ENCODE results near the gene RAB11FIP3.
"Not testable (repeated sequence)": the region's sequence is repeated elsewhere in the genome, so short reads cannot be mapped to it uniquely, and the experiment has no call there.

RAB11FIP3 gene

GRCh38 chr16:391885-392335 lies 33.5 kb upstream of the RAB11FIP3 start:
- DNase-seq (ENCODE audit: low read depth in 2 of 2), result peak; percentile 51 to 74

DNA sequence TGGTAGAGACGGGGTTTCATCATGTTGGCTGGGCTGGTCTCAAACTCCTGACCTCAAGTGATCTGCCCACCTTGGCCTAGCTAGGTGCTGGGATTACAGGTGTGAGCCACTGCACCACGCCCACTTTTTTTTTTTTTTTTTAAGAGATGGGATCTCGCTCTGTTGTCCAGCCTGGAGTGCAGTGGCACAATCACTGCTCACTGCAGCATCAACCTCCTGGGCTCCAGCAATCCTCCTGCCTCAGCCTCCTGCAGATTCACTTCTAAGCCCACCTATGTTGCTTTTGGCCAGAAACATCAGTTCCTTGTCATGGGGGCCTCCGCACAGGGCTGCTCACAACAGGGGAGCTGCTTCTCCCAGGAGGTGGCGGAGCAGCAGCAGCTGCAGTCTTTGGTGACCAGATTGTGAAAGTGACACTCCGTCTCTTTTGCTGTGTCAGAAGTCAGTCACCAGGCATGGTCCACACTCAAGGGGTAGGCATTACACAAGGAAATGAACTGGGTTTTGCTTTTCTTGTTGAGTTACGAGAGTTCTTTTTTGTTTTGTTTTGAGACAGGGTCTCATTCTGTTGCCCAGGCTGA lies 32.9 kb upstream of the RAB11FIP3 start:
- no peak for DNase-seq (ENCODE audit: low read depth in 2 of 2)

DNA sequence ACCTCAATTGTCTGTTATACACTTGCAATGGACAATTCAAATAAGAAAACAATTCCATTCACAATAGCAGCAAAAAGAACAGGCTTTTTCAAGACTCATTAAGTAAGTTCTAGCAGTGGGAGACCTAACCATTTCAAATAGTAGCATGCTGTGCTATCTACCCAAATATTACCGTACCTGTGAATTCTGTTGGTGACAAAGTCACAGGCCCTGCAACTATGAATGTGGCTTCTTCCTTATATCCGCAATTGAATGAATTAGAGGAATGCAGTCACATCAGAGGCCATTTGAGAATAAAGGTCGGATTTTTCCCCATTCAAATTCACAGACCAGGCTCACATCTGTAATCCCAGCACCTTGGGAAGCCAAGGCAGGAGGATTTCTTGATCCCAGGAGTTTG lies 29.2 kb upstream of the RAB11FIP3 start:
- DNase-seq (ENCODE audit: low read depth in 2 of 2), result no peak

GRCh38 chr16:396605-397004 lies 28.8 kb upstream of the RAB11FIP3 start:
- no peak for DNase-seq (ENCODE audit: low read depth in 2 of 2)

- DNase-seq (ENCODE audit: low read depth in 2 of 2), result no peak
Measured at GRCh38 chr16:397135-397661, 28.3 kb upstream of the RAB11FIP3 start, which contains the start of gene NME4. NME4 (plus strand) TSS chr16:397199; CDS start chr16:397223, 24 bp downstream.

DNA sequence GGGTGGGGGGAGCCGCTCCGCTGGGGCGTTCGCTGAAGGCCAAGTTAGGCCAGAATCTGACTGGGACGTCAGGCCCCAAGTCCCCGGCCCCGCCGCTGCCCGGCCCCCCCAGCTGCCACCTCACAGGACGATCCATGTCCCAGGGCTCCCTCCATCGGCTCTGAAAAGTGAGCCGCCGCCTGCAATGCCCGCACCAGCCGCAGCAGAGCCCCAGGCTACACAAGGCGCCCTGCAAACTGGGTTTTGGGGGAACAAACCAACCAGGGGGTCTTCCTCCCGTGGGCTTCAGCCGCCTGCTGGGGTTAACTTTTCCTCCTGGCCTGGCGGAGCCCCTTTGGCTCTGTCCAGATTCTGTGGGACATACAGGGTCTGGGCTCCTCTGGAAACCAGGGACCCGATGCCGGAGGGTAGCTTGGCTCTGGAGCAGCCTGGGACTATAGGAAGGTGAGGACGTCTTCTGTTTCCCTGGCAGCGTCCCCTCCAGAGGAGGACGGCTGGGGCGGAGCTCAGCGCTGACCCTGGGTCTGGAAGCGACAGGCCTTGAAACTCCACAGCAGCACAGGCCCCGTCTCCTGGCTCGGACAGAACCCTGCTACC lies 27.6 kb upstream of the RAB11FIP3 start:
- DNase-seq (ENCODE audit: low read depth in 2 of 2), result no peak

DNA sequence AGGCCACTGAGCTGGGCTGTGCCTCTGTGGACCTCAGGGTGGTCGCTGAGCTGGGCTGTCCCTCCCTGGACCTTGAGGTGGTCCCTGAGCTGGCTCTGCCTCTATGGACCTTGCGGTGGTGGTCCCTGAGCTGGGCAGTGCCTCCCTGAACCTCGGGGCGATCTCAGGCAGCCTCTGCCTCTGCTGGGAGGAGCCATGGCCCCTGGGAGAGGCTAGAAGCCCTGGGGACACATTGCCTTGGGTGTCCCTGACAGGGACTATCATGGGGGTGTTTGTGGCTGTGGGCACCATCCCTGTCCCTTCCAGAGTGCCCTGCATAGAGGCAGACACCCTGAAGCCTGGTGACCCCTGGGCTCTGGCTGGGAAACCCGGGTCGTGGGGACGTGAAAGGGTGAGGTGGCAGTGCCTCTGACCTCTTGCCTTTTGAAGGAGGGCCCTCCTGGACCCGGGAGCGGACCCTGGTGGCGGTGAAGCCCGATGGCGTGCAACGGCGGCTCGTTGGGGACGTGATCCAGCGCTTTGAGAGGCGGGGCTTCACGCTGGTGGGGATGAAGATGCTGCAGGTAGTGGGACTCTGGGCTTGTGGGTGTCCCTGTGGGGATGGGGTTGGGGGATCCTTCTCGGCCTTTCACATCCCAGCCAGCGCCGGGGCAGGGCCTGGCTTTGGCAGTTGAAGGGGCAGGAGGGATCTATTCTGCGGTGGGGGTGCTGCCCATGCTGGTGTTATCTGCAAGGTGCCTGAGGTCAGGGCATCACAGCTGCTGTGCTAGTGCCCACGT lies 26.7 kb upstream of the RAB11FIP3 start:
- no peak for DNase-seq (ENCODE audit: low read depth in 2 of 2)

GRCh38 chr16:399340-400019 lies 26.0 kb upstream of the RAB11FIP3 start:
- DNase-seq (ENCODE audit: low read depth in 2 of 2), result no peak

- DNase-seq (ENCODE audit: low read depth in 2 of 2), result no peak
Measured at GRCh38 chr16:400061-400591, 25.3 kb upstream of the RAB11FIP3 start.

- peak; percentile 98 to 99 for DNase-seq (ENCODE audit: low read depth in 2 of 2)
Measured at GRCh38 chr16:401468-402348, 23.7 kb upstream of the RAB11FIP3 start, which contains the start of gene DECR2. DECR2 (plus strand) TSS chr16:401885; CDS start chr16:401964, 79 bp downstream.

DNA sequence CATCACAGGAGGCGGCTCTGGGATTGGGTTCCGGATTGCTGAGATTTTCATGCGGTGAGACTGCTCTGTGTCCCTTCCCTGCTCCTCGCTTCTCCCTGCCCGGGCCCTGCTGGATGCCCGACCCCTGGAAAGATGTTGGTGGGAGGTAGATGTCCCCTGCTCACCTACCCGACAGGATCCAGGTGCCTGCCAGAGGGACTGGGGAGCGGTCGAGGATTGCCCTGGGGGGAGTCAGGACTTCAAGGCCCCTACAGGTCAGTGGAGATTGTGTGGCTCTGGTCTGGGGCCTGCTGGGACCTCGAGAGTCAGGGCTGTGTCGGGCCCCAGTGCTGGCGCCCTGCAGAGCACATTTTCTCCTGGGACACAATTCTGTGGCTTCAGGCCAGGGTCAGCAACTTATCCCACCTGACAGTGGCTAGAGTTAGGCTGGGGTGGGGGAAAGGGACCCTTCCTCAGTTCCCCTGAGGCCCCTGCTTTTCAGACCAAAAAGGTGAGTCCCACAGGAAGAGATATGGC lies 20.4 kb upstream of the RAB11FIP3 start:
- no peak for DNase-seq (ENCODE audit: low read depth in 2 of 2)

DNA sequence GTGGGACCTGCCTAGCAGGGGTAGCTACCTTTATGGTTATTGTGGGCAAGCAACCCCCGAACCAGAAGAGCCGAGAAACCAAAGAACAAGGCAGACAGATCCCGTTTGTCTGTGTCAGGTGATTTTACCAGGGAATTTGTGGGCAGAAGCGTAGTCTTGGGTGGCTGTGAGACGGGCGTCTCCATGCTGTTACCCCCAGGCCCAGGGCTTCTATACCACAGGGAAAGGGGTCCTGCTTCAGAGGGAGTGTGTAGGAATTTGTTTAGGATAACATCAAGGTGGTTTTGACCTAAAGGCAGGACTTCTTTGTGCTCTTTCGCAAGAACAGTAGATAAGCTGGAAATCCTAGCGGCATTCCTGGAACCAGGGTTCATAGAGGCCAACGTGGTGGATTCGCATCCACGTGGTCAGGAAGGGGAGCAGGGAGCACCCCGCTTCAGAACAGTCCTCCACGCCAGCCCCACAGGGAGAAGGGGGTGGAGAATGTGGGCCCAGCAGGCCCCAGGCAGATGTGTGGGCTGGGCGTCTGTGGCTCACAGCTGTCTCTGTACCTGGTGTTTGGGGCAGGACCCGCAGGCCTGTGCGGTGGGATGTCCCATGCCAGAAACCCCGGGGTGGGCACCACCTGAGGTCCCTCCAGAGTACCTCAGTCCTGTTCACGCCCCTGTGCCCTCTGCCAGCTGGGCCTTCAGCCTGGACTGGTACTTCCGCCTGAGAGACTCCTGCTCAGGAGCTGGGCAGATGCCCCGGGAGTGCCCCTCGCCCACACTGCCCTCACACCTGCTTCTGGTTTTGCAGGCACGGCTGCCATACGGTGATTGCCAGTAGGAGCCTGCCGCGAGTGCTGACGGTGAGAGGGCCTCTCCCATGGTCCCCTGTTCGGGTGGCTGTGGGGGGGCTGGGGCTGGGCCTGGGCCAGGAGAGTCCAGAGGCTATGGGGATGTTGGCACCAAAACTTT lies 19.6 kb upstream of the RAB11FIP3 start:
- no peak for DNase-seq (ENCODE audit: low read depth in 2 of 2)

DNA sequence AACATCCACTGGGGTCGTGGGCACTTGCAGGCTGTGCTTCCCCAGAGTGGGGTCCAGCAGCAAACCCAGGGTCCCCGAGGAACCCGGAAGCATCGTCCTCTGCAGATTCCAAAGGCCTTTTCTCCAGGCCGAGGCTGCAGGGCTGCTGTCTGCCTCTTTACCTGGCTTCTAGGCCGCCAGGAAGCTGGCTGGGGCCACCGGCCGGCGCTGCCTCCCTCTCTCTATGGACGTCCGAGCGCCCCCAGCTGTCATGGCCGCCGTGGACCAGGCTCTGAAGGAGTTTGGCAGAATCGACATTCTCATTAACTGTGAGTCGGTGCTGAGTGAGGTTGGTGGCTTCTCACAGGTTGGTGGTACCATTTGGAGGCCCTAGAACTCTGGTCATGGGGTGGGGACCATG lies 18.2 kb upstream of the RAB11FIP3 start:
- no peak for DNase-seq (ENCODE audit: low read depth in 2 of 2)

- DNase-seq (ENCODE audit: low read depth in 2 of 2), result no peak
Measured at GRCh38 chr16:410516-411178, 14.8 kb upstream of the RAB11FIP3 start.

- DNase-seq (ENCODE audit: low read depth in 2 of 2), result no peak
Measured at GRCh38 chr16:411576-412265, 13.7 kb upstream of the RAB11FIP3 start.

- no peak for DNase-seq (ENCODE audit: low read depth in 2 of 2)
Measured at GRCh38 chr16:414395-415169, 10.9 kb upstream of the RAB11FIP3 start.

- not testable (repeated sequence) for DNase-seq (ENCODE audit: low read depth in 2 of 2)
Measured at GRCh38 chr16:415170-415498, 10.3 kb upstream of the RAB11FIP3 start.

Data from stimulated activated CD8-positive, alpha-beta memory T cell treated with anti-CD3 and anti-CD28 coated beads, Interleukin-7, amount 100 ng/mL, for 1 hour (primary cell).